Upper lobe of left lung (tissue), 6 donors: ENCODE data around the gene PRPH. TPM values are rescaled to one million over a fixed set of nuclear protein-coding genes. Genes with fewer than 3 reads are reported as not detected.
"Not testable (repeated sequence)": the region's sequence is repeated elsewhere in the genome, so short reads cannot be mapped to it uniquely, and the experiment has no call there.

Experiments used
- ATAC-seq, 2 donors: fragments of 200-7000 bp; cut with Tn5 transposase; one replicate each; pipeline ENCODE4 v1.9.1; 2022; ENCODE audit warnings: mild to moderate bottlenecking in 2 of 2, moderate library complexity in 2 of 2; ENCODE audit not compliant: low FRiP score in 2 of 2
- DNase-seq, 2 donors: peaks; one replicate each; pipeline ENCODE4 v3.0.0-alpha.2; 2019 to 2020
- H3K27ac ChIP-seq, 4 donors: fragments of 200-600 bp; sonication (generic); one replicate each; pipeline ENCODE4 v1.5.1; 2016 to 2019
- H3K27me3 ChIP-seq, 4 donors: fragments of 200-600 bp; sonication (generic); one replicate each; pipeline ENCODE4 v1.5.1; 2017 to 2019
- H3K36me3 ChIP-seq, 4 donors: fragments of 200-600 bp; sonication (generic); one replicate each; pipeline ENCODE4 v1.5.1; 2016 to 2019
- H3K4me1 ChIP-seq, 4 donors: fragments of 200-600 bp; sonication (generic); one replicate each; pipeline ENCODE4 v1.5.1; 2018 to 2019
- H3K4me3 ChIP-seq, 4 donors: fragments of 200-600 bp; sonication (generic); one replicate each; pipeline ENCODE4 v1.5.1; 2017 to 2019; ENCODE audit warnings: mild to moderate bottlenecking in 2 of 4, moderate library complexity in 1 of 4
- H3K9me3 ChIP-seq, 4 donors: fragments of 200-600 bp; sonication (generic); one replicate each; pipeline ENCODE4 v1.5.1; 2018 to 2019
- CTCF ChIP-seq, 6 experiments: fragments of 450-650 bp in 4 of 6; fragments of 200-600 bp in 2 of 6; sonication (generic) in 2 of 6; IDR thresholded peaks; one replicate each; pipeline ENCODE4 v1.5.1; 2016 to 2019; ENCODE audit warnings: antibody characterized with exemption in 6 of 6
- EP300 ChIP-seq, 4 donors: sonication (generic); formaldehyde crosslinking; IDR thresholded peaks; one replicate each; pipeline ENCODE4 v1.5.1; 2017; ENCODE audit warnings: antibody characterized with exemption in 4 of 4, control low read depth in 2 of 4
- POLR2A ChIP-seq, 4 donors: fragments of 450-650 bp; IDR thresholded peaks; one replicate each; pipeline ENCODE4 v1.5.1; 2016 to 2017; ENCODE audit warnings: antibody characterized with exemption in 4 of 4, mild to moderate bottlenecking in 2 of 4
- POLR2AphosphoS5 ChIP-seq, 2 donors: sonication (generic); formaldehyde crosslinking; IDR thresholded peaks; one replicate each; pipeline ENCODE4 v1.5.1; 2017; ENCODE audit warnings: antibody characterized with exemption in 2 of 2
- WGBS, 2 donors: methylation state at CpG; one replicate each; pipeline ENCODE4 v1.1.5; 2017 to 2018; 5-methylcytosine and 5-hydroxymethylcytosine counted together
- total RNA-seq, 6 donors: library from RNA; depleted of rRNA in 4 of 6; stranded (reverse); fragments of >200 nt in 4 of 6; gene quantifications; one replicate each; pipeline versions ENCODE4 v1.1.0 to v1.2.1, GENCODE V29; 2016 to 2021
- donor health status: DM: no; HTN: no; CAD: no; lungs with moderate emphysema.
- donor health status: DM: no; HTN: yes; CAD: no; lungs with severe emphysema.

The PRPH gene
- total RNA-seq, 6 donors from 2014 or later, result 0.27 to 1.2 TPM; not detected in 4

- H3K4me1 ChIP-seq, result peaks cover 6 to 16% (median 10%) of the 10 kb centered on the region in 4 donors
- DNase-seq (peak in 1 of 2 donors; percentile 9), ATAC-seq (no peak)
- no peaks in the 10 kb centered on the region for H3K9me3 ChIP-seq
- no peak for TF ChIP-seq CTCF (IDR thresholded peaks at IDR 0.05)
- TF ChIP-seq EP300 (IDR thresholded peaks at IDR 0.05), result no peak
- no peak for TF ChIP-seq POLR2AphosphoS5 (IDR thresholded peaks at IDR 0.05)
- TF ChIP-seq POLR2A (IDR thresholded peaks at IDR 0.05), result no peak
- H3K27me3 ChIP-seq, result peaks cover 1 to 33% (median 15%) of the 10 kb centered on the region in 4 donors
- no peak overlapping the region for H3K4me3 ChIP-seq
- no peaks in the 10 kb centered on the region for H3K36me3 ChIP-seq
- WGBS, 2 donors, result 83 to 84% methylated on average over 10 to 14 of the region's 14 CpGs
- H3K27ac ChIP-seq, result no peak overlapping the region
Observed at GRCh38 chr12:49330631-49331379, 35.9 kb downstream of the PRPH start.

- TF ChIP-seq EP300 (IDR thresholded peaks at IDR 0.05) (no peak), POLR2A (IDR thresholded peaks at IDR 0.05) (no peak), CTCF (IDR thresholded peaks at IDR 0.05) (peak; percentile 37 to 84 (median 70)), POLR2AphosphoS5 (IDR thresholded peaks at IDR 0.05) (no peak)
- Histone ChIP-seq H3K36me3 (no peaks in the 10 kb centered on the region), H3K27me3 (peaks cover 1 to 41% (median 23%) of the 10 kb centered on the region in 4 donors), H3K9me3 (no peaks in the 10 kb centered on the region), H3K4me3 (no peak overlapping the region), H3K27ac (no peak overlapping the region), H3K4me1 (peaks cover 10 to 24% (median 15%) of the 10 kb centered on the region in 4 donors)
- 51 to 59% methylated on average over 11 of the region's 11 CpGs for WGBS, 2 donors
- peak in 1 of 2 donors; percentile 79 for DNase-seq
- ATAC-seq, result peak; percentile 82 to 83
Observed at GRCh38 chr12:49331380-49332222, 36.7 kb downstream of the PRPH start.

GRCh38 chr12:49332441-49332861, 37.5 kb downstream of the PRPH start:
- H3K27me3 ChIP-seq, result peaks cover 1 to 50% (median 30%) of the 10 kb centered on the region in 4 donors
- DNase-seq, result no peak

GRCh38 chr12:49332891-49333371, 38.0 kb downstream of the PRPH start:
- H3K4me3 ChIP-seq, result peak overlapping the region in 2 of 4 donors; percentile 17 to 21
- WGBS, 2 donors, result 28% methylated on average over 20 to 37 of the region's 40 CpGs

More at GRCh38 chr12:49332441-49332861, 37.5 kb downstream of the PRPH start:
- Histone ChIP-seq H3K36me3 (no peaks in the 10 kb centered on the region), H3K4me1 (peaks cover 19 to 33% (median 23%) of the 10 kb centered on the region in 4 donors), H3K27ac (no peak overlapping the region), H3K4me3 (peak overlapping the region in 1 of 4 donors; percentile 17), H3K9me3 (no peaks in the 10 kb centered on the region)
- TF ChIP-seq EP300 (IDR thresholded peaks at IDR 0.05), result no peak
- TF ChIP-seq CTCF (IDR thresholded peaks at IDR 0.05), result no peak
- no peak for TF ChIP-seq POLR2A (IDR thresholded peaks at IDR 0.05)
- no peak for TF ChIP-seq POLR2AphosphoS5 (IDR thresholded peaks at IDR 0.05)
- WGBS, 2 donors, result 61 to 80% methylated on average over 17 of the region's 17 CpGs
- ATAC-seq, result no peak

GRCh38 chr12:49333778-49334177, 38.8 kb downstream of the PRPH start:
- 46 to 53% methylated on average over 21 of the region's 21 CpGs for WGBS, 2 donors
- not testable (repeated sequence) for H3K9me3 ChIP-seq, H3K36me3 ChIP-seq, ATAC-seq, H3K27ac ChIP-seq, H3K4me3 ChIP-seq
- Histone ChIP-seq H3K27me3 (peaks cover 1 to 55% (median 30%) of the 10 kb centered on the region in 4 donors), H3K4me1 (peaks cover 20 to 33% (median 24%) of the 10 kb centered on the region in 4 donors)
- peak in 1 of 2 donors; percentile 0 for DNase-seq

More at GRCh38 chr12:49332891-49333371, 38.0 kb downstream of the PRPH start:
- Histone ChIP-seq H3K4me1 (peaks cover 20 to 33% (median 24%) of the 10 kb centered on the region in 4 donors), H3K36me3 (no peaks in the 10 kb centered on the region), H3K27ac (no peak overlapping the region), H3K9me3 (no peaks in the 10 kb centered on the region), H3K27me3 (peaks cover 1 to 53% (median 30%) of the 10 kb centered on the region in 4 donors)
- TF ChIP-seq POLR2A (IDR thresholded peaks at IDR 0.05) (no peak), POLR2AphosphoS5 (IDR thresholded peaks at IDR 0.05) (no peak), EP300 (IDR thresholded peaks at IDR 0.05) (no peak), CTCF (IDR thresholded peaks at IDR 0.05) (no peak)
- ATAC-seq (no peak), DNase-seq (peak; percentile 20 to 83)
